Hematopoietic multipotent progenitor cell treated with erythropoietin and hydrocortisone succinate and interleukin-3 and kit ligand, for 8 days (in vitro differentiated cells): Measurements from ENCODE around the gene MAML1.

Experiments used
- DNase-seq: peaks from one replicate; pipeline ENCODE4 v3.0.0-alpha.2; 2015

The MAML1 gene

GRCh38 chr5:179794575-179794974 lies 62.0 kb downstream of the MAML1 start:
- no peak for DNase-seq

- no peak for DNase-seq
These were observed 62.6 kb downstream of the MAML1 start for GRCh38 chr5:179795049-179795862.

DNA sequence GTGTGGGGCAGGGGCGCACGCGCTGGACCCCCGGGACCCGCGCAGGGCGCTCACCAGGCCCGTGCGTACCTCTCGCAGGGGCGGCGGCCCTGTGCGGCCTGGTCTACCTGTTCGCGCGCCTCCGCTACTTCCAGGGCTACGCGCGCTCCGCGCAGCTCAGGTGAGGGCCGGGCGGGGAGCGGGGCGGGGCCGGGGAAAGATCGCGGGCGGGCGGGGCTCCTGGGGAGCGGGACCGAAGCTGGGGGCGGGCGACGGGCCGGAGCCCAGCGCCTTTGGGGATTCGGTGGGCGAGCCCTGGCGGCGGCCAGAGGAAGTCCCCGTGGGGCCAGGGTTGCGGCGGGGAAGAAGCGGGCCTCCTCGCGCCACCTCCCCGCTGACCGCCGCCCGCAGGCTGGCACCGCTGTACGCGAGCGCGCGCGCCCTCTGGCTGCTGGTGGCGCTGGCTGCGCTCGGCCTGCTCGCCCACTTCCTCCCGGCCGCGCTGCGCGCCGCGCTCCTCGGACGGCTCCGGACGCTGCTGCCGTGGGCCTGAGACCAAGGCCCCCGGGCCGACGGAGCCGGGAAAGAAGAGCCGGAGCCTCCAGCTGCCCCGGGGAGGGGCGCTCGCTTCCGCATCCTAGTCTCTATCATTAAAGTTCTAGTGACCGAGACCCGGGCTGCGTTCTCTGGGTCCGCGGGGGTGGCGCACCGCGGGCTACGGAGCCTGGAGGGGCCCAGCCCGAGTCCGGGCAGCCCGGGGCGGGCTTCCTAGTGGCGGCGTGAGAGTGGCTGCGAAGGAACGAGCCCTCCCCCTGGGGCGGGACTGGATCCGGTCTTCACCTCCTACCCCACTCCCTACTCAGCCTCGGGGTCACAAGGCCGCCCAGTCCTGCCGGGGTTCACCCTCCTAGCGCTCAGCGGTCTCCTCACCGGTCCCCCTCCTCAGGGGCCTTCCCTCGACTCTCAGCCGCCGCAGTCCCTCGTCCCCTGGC lies 63.5 kb downstream of the MAML1 start:
- peak; percentile 74 for DNase-seq

DNA sequence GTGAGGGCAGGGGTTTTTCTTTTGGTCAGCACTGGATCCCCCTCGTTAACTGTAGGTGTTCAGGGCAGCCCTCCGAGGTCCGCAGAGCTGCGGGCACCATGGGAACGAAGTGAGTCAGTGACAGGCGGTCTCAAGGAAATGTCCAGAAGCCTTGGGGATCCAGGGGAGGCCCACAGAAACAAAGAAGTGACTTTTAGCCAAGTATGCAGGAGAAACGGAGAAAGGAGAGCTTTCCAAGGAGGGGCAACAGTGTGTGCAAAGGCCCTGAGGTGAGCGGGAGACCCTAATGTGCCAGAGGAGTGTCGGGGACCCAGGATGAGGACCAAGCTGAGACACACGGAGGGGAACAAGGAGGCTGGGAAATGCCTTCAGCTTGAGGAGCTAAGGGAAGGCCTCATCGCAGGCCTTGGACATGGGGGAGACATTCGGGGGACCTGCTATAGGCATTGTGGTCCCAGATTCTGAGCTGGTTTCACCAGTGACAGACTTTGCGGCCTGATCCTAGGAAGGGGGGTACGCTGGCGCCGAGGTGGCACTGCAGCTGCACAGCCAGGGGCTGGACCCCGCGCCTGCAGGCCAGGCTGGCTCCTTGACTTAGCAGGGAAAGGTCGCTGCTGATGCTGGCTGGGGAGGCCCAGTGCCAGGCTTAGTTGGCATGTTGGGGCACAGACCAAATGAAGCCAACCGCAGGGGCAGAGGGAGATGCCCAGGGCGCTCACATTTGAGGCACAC lies 64.4 kb downstream of the MAML1 start:
- no peak for DNase-seq

- DNase-seq: no peak
These were observed 65.1 kb downstream of the MAML1 start for GRCh38 chr5:179797741-179798140.

DNA sequence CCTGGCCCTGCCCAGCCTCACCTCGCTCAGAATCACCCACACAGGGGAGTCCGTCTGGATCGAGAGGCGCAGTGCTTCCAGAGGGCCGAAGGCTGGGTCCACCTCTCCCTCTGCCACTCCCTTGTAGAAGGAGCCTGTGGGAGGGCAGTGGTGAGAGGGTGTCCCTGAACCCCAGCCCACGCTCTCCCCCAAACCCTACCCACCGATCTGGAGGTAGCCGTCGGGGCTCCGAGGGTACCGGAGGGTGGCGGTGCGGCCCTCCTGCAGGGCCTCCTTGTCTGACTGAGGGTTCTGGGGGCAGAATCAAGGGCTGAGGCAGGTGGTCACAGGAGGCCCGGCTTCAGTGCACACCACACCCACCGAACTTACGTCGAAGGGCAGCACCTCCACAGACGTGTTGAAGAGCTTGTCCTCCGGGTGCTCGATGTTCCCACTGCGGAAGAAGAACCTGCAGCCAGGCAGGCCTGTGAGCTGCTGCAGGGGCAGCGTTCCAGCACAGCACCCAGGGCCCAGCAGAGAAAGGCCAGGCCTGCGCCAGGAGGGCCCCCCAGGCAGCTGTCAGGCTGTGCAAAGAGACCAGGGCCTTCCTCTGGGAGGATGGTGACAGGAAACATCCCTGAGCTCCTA lies 65.6 kb downstream of the MAML1 start:
- DNase-seq: no peak

- DNase-seq: no peak
These were observed 66.4 kb downstream of the MAML1 start for GRCh38 chr5:179798771-179799643.

DNA sequence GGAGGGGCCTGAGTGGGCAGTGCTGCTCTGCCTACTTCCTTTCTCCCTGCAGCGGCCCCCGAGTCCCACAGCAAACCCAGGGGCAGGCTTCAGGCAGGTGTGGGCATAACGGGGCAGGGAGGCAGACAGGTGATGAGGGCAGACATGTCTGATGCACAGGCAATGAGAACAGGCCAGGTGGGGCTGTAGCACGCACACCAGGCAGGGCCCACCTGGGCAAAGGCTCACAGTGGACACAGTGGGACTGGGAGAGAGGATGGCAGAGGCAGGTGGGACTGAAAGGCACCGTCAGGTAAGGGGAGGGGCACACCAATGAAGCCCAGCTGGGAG lies 67.0 kb downstream of the MAML1 start:
- DNase-seq: no peak

GRCh38 chr5:179800071-179800695 lies 67.6 kb downstream of the MAML1 start:
- no peak for DNase-seq

GRCh38 chr5:179800696-179801201 lies 68.1 kb downstream of the MAML1 start:
- DNase-seq: no peak

GRCh38 chr5:179801304-179802206 lies 68.9 kb downstream of the MAML1 start:
- DNase-seq: peak; percentile 81

DNA sequence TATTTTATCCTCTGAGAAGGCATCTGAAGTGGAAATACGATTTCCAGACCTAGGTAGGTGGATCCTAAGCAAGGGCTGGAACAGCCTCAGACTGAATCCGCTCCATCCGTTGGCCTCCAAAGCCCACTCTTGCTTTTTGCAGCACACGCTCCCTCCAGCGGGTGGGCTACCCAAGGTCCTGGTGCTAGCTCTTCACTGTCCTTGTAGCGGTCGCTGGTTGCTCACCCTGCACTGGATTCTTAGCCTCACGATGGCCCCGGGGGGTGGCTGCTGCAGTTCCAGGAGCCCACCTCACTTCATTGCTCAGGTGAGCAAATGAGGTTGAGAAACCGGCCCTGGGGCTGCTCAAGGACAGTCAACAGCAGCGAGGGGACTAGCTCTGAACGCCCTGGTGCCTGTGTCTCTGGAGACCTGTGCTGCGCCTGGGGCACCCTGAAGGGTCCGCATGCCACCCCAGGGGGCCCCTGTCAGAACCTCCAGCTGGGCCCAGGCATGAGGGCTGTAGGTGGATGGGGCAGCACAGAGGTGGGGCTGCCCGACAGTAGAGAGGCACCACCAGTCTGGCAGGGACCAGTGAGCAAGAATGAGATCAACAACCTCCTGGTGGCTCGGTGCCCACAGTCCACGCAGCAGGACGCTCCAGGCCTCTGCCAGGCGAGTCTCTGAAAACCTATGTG lies 69.7 kb downstream of the MAML1 start:
- DNase-seq: no peak

DNA sequence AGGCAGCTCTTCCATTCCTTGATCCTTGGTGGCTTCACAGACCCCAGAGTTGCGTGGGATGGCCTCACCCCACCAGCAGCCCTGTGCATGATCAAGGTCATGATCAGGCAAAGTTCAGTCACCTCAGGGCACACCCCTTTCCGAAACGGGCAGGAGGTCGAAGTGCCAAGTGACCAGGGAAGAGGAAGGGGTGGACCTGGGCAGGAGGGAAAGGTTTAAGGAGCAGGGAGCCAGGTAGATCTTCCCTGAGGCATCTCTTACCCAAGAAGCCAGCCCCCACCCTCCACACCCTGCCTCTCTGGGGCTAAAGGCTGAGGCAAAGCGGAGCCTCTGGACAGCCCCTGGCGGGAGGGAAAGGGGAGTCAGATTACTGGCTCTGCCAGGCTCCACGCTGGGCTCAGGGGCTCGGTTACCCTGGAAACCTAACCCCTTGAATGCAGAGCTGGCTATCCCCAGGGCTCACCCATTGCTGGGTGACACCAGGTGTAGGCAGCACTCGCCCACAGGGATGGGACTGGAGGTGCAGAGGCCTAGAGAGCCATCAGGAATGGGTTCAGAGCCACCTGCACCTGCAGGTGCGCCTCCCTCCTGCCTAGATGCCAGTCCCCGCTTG lies 70.4 kb downstream of the MAML1 start:
- no peak for DNase-seq

DNA sequence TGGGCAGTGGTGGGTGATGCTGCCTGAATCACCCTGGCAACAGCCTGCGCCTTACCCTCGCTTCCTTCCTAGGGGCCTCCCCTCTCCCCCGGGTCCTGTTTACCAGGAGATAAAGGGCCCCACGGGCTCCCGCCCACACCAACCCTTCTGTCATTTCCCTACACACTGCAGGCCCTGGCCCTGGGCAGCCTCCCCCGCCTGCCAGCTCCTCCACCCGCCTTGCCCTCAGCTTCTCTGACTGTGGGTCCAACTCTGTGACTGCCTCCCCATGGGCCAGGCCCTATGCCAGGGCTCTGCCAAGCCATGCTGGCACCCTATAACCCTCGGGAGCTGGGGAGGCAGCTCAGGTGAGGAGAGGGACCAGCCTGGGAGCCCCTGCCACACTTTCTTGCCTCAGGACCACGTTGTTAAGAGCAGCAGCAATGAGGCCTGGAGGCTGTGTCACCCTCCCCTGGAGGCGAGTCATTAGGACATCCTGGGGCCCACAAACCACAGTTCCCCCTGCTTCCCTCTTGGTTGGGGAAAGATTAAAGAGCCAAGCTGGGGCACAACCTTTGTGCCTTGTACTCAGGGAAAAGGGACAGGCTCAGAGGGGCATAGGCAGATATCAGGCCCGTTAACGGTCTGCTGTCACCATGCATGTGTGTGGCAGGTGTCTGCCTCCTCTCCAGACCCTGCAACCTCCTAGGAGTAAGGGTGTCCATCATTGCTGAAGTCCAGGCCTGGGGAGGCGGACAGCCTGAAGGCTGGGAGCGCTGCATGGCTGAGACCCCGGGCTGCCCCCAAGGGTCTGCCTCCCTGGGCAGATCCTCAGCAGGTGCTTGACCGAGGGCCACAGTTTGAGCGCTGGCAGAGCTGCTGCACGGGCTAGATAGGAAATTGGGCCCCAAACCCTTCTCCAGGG lies 71.3 kb downstream of the MAML1 start:
- DNase-seq: peak; percentile 87

DNA sequence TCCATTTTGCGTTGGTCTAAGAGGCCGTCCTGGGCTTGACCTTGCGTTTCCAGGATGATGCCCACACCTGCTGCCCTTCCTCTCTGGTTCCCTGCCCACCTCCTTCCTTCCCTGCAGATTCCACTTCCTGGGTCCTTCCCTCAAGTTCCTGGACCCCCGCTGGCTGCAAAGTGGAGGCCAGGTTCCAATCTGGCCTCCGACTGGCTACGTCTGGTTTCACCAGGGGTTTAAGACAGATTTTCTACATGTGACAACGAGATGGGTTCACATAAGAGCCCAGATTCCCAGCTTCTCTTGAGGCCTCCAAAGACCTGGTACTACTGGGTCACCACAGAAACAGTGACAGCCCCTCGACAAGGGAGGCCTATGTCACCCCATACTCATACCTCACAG lies 71.9 kb downstream of the MAML1 start:
- DNase-seq: no peak

DNA sequence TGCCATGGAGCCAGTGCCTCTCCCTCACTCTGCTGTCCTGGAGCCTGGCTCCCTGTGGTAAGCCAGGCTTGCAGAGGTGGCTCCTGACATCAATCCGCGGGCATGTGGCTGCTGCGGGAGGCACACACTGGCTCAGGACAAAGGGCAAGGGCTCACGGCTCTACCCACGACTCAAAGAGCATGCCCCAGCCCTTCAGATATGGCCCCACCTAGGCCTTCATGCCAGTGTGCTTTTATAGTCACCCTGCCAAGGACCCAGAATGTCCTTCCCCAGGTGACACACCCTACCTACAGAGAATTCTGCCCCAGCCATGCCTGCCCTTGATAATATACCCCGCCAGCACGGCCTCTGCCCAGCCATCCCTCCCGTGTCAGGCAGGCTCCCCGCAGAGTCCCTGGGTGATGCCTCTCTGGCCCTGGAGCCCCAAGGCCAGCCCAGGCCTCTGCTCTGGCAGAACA lies 72.5 kb downstream of the MAML1 start:
- DNase-seq: no peak

GRCh38 chr5:179805529-179806249 lies 73.1 kb downstream of the MAML1 start:
- DNase-seq: peak; percentile 49
